ENCODE data around the gene EXOSC9.

- no peak for TF ChIP-seq POLR2A (IDR thresholded peaks at IDR 0.05)
- TF ChIP-seq, protein P1, sequence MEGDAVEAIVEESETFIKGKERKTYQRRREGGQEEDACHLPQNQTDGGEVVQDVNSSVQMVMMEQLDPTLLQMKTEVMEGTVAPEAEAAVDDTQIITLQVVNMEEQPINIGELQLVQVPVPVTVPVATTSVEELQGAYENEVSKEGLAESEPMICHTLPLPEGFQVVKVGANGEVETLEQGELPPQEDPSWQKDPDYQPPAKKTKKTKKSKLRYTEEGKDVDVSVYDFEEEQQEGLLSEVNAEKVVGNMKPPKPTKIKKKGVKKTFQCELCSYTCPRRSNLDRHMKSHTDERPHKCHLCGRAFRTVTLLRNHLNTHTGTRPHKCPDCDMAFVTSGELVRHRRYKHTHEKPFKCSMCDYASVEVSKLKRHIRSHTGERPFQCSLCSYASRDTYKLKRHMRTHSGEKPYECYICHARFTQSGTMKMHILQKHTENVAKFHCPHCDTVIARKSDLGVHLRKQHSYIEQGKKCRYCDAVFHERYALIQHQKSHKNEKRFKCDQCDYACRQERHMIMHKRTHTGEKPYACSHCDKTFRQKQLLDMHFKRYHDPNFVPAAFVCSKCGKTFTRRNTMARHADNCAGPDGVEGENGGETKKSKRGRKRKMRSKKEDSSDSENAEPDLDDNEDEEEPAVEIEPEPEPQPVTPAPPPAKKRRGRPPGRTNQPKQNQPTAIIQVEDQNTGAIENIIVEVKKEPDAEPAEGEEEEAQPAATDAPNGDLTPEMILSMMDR (IDR thresholded peaks at IDR 0.05 in 4 of 5, conservative IDR thresholded peaks at IDR 0.05 in 1 of 5) = no peak
Measured at GRCh38 chr4:121838136-121838535, 37.0 kb downstream of the EXOSC9 start.
